Measurements from ENCODE around the gene KRT74. TPM values are rescaled to one million over a fixed set of nuclear protein-coding genes. Genes with fewer than 3 reads are reported as not detected.

The KRT74 gene
- total RNA-seq, 1 experiment from 2014 or later: not detected

DNA sequence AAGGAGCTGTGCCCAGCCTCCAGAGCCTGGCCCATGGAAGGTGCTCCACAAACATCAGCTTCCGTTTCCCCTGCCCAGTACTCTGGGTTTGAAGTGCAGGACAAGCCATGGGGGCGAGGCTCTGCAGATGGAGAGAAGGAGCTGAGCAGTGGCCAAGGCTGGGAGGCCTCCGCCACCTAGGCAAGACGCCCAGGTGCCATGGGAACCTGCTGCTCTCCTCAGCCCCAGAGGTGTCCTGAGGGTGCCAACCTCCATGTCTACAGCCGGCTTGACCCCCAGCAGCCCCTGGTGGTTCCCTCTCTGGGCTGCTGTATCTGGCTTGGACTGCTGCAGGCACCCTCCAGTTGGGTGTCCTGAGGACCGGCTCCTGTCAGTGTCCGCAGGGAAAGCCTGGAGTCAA, 33.1 kb downstream of the KRT74 start:
- no peak for TF ChIP-seq CTCF (IDR thresholded peaks at IDR 0.05; ENCODE audit: insufficient read depth in 1 of 2, low read depth in 1 of 2, low read length in 1 of 2, severe bottlenecking in 1 of 2, unreplicated experiment in 1 of 2)
- intact Hi-C loops (cut with micrococcal nuclease; ENCODE audit: unreplicated experiment): no loop called here
- ChIA-PET CTCF (interaction anchor here (0.6 kb wide), 1 partner anchor 441 kb away, joined by 3 read pairs; no protein-coding TSS in a partner anchor), POLR2A (no interaction called here)
- H3K36me3 ChIP-seq (ENCODE audit: control insufficient read depth, insufficient read depth, low read length): no peaks in the 10 kb centered on the region
- DNase-seq: no peak
- no peak overlapping the region for H3K4me3 Mint-ChIP-seq (ENCODE audit: unreplicated experiment)
- H3K27ac Mint-ChIP-seq (ENCODE audit: unreplicated experiment): no peak overlapping the region
- H3K4me3 ChIP-seq (ENCODE audit: low read depth, low read length): no peak overlapping the region
- H3K4me1 Mint-ChIP-seq (ENCODE audit: low read depth, unreplicated experiment): peaks cover 14% of the 10 kb centered on the region
- H3K27me3 Mint-ChIP-seq (ENCODE audit: insufficient read depth, unreplicated experiment): no peaks in the 10 kb centered on the region
- H3K27me3 ChIP-seq (replicated peaks; ENCODE audit: control insufficient read depth, insufficient read depth, low read length): no peaks in the 10 kb centered on the region
- peaks cover 16% of the 10 kb centered on the region for H3K4me1 ChIP-seq
- no peaks in the 10 kb centered on the region for H3K9me3 Mint-ChIP-seq (ENCODE audit: unreplicated experiment)
- H3K36me3 Mint-ChIP-seq (ENCODE audit: insufficient read depth, unreplicated experiment): no peaks in the 10 kb centered on the region
- BruUV-seq (replicated peaks): no TSS peak
- no peaks in the 10 kb centered on the region for H3K9me3 ChIP-seq

GRCh38 chr12:52539821-52540173, 33.8 kb downstream of the KRT74 start:
- no peak for DNase-seq
- CTCF ChIA-PET: no interaction called here
- Mint-ChIP-seq H3K36me3 (ENCODE audit: insufficient read depth, unreplicated experiment) (no peaks in the 10 kb centered on the region), H3K4me3 (ENCODE audit: unreplicated experiment) (no peak overlapping the region), H3K4me1 (ENCODE audit: low read depth, unreplicated experiment) (peaks cover 14% of the 10 kb centered on the region), H3K27me3 (ENCODE audit: insufficient read depth, unreplicated experiment) (no peaks in the 10 kb centered on the region), H3K27ac (ENCODE audit: unreplicated experiment) (no peak overlapping the region), H3K9me3 (ENCODE audit: unreplicated experiment) (no peaks in the 10 kb centered on the region)
- H3K36me3 ChIP-seq (ENCODE audit: control insufficient read depth, insufficient read depth, low read length): no peaks in the 10 kb centered on the region
- H3K4me1 ChIP-seq: peaks cover 16% of the 10 kb centered on the region
- H3K4me3 ChIP-seq (ENCODE audit: low read depth, low read length): no peak overlapping the region
- intact Hi-C loops (cut with micrococcal nuclease; ENCODE audit: unreplicated experiment): no loop called here
- TF ChIP-seq CTCF (IDR thresholded peaks at IDR 0.05; ENCODE audit: insufficient read depth in 1 of 2, low read depth in 1 of 2, low read length in 1 of 2, severe bottlenecking in 1 of 2, unreplicated experiment in 1 of 2): no peak
- no TSS peak for BruUV-seq (replicated peaks)
- POLR2A ChIA-PET: no interaction called here
- no peaks in the 10 kb centered on the region for H3K27me3 ChIP-seq (replicated peaks; ENCODE audit: control insufficient read depth, insufficient read depth, low read length)
- no peaks in the 10 kb centered on the region for H3K9me3 ChIP-seq

DNA sequence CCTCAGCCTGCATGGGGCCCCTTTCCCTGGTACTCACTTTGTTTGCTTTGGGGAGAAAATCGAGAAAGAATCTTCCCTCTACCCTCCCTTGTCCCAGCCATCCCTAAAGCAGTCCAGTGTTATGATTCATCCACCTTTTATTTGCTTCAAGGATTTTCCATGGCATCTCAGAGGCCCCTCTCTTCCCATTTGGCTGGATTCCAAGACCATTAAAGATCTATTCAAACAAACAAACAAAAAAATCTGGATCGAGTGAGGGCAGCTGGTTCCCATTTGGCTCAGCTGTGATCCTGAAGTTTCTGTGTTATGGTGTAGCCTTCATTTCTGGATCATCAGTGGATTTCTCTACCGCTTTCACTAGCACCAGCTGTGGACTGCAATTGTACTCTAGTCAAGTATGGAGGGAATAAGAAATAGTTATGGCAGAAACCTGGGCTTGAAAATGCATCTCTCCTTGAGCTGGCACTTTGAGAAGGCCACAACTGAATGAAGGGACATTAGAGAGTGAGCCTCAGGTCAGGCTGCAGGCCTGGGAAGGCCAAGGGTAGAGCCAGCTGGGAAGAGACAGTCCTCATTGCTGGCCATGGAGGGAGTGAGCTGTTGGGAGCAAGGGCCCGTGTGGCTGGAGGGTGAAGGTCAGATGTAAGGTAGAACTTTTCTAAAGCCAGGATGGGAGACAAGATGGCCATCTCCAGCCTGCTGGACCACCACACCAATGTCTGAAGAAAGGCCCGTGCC, 34.4 kb downstream of the KRT74 start:
- Histone ChIP-seq H3K4me1 (peaks cover 14% of the 10 kb centered on the region), H3K27me3 (replicated peaks; ENCODE audit: control insufficient read depth, insufficient read depth, low read length) (no peaks in the 10 kb centered on the region), H3K4me3 (ENCODE audit: low read depth, low read length) (no peak overlapping the region), H3K9me3 (no peaks in the 10 kb centered on the region), H3K36me3 (ENCODE audit: control insufficient read depth, insufficient read depth, low read length) (no peaks in the 10 kb centered on the region)
- BruUV-seq (replicated peaks): no TSS peak
- ChIA-PET CTCF (no interaction called here), POLR2A (no interaction called here)
- no peak for DNase-seq
- TF ChIP-seq CTCF (IDR thresholded peaks at IDR 0.05; ENCODE audit: insufficient read depth in 1 of 2, low read depth in 1 of 2, low read length in 1 of 2, severe bottlenecking in 1 of 2, unreplicated experiment in 1 of 2): no peak
- Mint-ChIP-seq H3K9me3 (ENCODE audit: unreplicated experiment) (no peaks in the 10 kb centered on the region), H3K36me3 (ENCODE audit: insufficient read depth, unreplicated experiment) (no peaks in the 10 kb centered on the region), H3K27ac (ENCODE audit: unreplicated experiment) (no peak overlapping the region), H3K27me3 (ENCODE audit: insufficient read depth, unreplicated experiment) (no peaks in the 10 kb centered on the region), H3K4me3 (ENCODE audit: unreplicated experiment) (no peak overlapping the region), H3K4me1 (ENCODE audit: low read depth, unreplicated experiment) (peaks cover 14% of the 10 kb centered on the region)
- intact Hi-C loops (cut with micrococcal nuclease; ENCODE audit: unreplicated experiment): no loop called here

Data from Caco-2 (cell line).